NAMALWA (cell line): ENCODE measurements around the gene NXN.

Source experiments
- DNase-seq: peaks from one replicate; pipeline ENCODE4 v3.0.0-alpha.2; 2015; ENCODE audit warnings: low spot score

NXN gene

DNA sequence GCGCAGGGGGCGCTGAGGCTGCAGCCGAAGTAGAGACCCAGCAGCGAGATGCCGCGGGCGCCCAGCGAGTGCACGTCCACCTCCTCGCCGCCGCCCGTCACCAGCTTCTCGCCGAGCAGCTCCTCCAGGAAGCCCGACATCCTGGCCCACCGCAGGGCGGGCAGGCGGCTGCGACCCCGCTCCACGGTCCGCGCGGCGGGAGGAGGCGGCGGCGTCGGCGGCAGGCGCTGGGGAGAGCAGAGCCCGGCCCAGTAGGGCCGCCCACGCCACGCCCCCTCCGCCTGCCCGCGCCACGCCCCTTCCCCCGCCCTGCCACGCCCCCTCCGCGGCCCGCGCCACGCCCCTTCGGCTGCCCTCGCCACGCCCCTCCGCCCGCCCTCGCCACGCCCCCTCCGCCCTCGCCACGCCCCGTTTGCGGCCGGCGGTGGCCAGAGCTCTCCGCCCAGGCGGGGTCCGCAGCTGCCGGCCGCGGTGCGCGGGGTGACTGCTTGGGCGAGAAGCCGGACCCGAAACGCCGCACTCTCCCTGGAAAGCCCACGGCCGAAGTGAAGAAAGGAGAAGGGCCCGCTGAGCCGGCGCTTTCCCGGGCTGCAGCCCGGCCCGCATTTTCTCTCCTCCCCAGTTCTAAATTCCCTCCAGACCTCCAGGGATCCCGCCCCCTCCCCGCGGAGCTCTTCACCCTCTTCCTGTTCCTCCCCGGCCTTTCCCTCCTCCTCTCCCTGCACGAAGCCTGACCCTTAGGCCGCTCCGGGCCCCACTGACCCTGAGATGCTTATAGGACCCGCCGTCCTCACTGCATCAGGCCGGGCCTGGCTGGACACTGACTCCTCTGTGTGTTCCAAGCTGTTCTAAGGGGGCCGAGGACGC, at the start of gene NXN:
Gene NXN (minus strand): TSS at position 238 of the 867 bp plus-strand sequence.
- peak; percentile 49 for DNase-seq

DNA sequence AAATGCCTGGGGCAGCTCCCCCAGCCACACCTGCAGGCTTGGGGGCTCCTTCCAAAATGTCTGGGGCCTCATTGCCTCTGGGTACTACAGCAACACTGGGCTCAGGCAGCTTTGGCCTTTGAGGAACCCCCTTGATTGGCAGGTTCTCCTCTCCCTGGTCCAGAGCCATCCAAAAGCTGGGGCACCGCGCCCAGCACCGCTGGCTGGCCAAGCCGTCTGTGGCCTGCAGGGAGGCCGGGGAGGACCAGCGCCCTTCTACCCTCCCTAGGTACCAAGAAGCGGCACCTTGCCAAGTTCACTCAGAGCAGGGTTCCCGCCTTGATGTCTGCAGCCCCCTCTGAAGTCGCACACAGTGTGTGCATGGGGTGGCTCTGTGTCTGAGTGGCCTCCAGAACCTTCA, 47.5 kb upstream of the NXN start:
- no peak for DNase-seq

DNA sequence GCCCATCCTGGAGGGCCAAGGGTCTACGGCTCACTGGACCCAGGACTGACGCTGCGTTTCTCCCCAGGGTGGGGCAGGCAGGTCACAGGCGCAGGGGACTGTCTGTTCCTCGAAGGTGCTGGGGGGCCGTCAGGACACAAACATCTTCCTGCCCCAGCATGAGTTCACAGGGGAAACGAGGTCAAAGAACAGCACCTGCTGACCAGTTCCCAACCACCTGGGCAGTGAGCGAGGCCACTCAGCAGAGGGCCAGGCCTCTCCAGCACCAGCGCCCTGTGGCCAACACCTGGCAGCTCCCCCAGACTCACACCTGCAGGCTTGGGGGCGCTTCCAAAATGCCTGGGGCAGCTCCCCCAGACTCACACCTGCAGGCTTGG, 47.0 kb upstream of the NXN start:
- DNase-seq = no peak

DNA sequence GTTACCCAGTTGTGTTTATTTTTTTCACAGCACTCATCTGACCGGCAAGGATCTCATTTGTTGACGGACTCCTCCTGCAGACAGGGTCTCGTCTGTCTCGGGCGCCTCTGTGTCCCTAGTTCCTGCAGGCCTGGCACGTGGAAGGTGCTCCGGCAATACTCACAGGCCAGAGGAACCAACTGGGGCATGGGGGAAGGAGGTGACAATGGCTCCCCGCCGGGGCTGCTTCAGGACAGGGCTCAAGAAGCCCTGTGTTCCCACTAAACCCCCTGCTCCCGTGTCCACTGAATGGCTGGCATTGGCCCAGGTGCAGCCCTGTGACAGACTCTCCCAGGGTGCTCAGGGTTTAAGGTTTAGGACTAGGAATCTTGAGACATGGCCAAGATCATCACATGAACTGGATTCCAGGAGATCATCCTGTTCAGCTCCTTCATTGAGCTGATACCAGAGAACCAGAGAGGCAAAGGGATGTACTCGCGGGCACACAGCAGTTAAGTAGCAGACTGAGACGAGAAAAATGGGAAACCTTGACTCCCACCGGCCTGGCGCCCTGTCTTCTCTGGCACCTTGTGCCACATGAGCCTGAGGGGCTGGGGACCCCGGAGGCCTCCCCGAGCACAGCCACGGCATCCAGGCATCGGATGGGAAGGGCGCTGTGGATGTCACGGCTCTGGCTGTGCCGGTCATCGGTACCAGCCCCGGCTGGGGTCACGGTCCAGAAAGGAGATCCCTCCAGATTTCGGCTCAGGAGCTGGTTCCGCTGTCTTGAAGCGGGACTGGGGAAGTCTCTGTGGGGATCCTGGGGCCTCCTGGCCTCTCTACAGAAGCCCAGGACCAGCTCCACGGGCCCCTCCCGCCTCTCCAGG, 46.4 kb upstream of the NXN start:
- DNase-seq = no peak

DNA sequence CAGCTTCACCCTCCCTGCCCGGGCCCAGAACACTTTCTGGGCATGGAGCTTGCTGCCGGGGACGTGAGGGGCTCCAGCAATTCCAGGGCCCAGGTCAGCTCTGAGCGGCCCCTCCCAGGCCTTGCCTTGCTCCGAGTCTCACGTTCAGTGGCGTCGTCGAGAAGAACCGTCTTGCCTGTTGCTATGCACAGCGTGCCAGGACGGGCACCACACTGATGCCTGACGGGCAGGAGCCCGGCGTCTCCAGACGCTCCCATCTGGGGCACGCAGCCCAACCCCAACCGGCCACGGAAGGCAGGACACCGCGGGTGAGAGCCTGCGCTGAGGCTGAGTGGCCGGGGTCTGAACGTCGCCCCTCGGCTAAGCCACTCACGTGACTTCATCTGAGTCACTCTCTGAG, 44.5 kb upstream of the NXN start:
- DNase-seq = no peak

DNA sequence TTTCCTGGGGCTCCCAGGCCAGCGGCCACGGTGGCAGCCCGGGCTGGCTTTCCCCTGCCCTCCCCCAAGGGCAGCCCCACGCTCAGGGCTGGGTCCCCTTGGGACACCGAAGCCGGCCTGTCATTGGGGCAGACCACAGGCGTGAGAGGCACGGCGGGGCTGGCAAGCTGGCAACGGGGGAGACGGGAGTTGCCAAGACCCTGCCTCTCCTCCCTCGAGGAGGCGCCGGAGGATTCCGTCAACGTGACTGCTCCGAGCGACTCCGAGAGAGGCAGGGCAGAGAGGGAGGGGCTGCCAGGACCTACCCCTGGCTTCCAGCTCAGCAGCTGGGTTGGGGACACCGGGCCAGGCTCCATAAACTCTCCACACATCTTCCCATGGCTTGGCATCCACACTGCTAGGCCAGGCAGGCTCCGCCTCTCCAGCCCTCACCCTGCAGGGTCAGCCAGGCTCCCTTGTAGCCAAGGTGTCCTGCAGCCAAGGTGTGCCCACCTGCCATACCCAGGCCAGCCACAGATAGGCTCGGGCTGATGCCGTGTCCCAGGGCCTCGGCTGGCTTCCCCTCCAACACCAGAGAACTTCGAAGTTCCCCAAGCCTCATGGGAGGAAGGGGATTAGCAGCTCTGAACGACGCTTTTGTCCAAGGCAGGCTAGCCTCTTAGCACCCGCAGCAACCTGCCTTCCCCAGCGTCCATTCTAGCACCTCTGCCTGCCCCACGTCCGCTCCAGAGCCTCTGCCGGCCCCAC, 42.9 kb upstream of the NXN start:
- no peak for DNase-seq

DNA sequence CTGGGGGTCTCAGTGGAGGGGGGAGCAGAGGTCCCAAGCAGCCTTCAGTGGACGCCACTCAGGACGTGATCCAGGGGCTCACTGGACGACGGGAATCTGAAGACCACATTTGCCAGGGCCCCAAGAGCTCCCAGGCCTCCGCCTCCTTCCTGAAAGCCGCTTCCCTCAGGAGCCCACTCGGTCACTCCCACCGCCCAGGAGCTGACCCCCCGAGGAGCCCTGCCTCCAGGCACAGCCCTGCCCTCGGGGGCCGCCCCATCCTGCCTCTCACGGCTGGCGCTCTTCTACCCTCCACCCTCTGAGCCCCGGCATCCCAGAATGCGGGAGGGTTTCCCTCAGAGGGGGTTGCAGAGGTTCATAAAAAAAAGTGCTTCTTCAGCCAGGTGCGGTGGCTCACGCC, 41.6 kb upstream of the NXN start:
- DNase-seq = no peak

DNA sequence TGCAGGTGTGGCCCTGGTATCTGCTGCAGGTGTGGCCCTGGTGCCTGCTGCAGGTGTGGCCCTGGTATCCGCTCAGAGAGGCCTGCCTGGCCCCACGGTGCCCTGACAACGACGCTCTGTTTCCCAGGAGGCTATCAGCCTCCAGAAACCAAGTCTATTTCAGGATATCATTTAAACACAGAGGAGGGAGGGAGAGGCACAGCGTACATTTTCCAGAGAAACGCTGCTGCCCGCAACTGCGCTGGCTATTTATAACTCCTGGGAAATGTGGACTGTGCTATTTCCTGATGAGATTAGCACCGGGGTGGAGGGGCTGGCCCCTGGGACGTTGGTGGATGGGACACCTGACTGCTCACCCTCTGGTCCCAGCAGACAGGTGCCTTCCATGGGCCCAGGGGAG, 39.9 kb upstream of the NXN start:
- DNase-seq = no peak

DNA sequence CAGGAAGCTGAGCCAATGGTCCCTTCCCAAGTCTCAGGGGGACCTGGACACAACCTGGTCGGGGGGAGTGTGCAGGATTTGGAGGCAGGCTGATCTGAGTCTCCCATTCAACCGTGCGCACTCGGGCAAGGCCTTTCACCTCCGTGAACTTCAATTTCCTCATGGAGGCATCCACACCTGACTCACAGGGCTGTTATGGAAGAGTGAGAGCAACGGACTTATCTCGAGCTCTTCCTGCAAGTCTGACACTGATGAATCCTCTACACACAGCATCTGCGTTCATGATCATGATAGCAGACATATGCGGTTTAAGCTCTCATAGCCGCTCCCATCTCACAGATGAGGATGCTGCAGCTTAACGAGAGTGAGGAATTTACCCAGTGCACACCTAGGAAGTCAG, 39.0 kb upstream of the NXN start:
- no peak for DNase-seq

DNA sequence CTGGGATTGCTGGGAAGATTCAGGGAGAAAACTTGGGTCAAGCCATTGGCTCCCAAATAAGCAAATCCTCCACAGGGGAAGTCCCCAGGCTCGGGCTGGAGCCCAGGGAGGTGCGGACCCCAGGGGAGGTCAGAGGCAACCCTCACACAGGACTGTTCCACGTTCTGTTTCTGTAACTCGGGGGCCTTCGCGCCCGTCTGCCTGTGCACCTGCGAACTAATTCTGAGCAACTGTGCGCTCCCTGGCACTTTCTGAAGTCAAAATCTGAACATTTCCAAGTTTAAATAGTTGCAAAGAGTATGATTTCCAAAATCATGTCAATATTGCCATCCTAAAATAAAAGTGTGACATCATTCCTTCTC, 34.1 kb upstream of the NXN start:
- no peak for DNase-seq

DNA sequence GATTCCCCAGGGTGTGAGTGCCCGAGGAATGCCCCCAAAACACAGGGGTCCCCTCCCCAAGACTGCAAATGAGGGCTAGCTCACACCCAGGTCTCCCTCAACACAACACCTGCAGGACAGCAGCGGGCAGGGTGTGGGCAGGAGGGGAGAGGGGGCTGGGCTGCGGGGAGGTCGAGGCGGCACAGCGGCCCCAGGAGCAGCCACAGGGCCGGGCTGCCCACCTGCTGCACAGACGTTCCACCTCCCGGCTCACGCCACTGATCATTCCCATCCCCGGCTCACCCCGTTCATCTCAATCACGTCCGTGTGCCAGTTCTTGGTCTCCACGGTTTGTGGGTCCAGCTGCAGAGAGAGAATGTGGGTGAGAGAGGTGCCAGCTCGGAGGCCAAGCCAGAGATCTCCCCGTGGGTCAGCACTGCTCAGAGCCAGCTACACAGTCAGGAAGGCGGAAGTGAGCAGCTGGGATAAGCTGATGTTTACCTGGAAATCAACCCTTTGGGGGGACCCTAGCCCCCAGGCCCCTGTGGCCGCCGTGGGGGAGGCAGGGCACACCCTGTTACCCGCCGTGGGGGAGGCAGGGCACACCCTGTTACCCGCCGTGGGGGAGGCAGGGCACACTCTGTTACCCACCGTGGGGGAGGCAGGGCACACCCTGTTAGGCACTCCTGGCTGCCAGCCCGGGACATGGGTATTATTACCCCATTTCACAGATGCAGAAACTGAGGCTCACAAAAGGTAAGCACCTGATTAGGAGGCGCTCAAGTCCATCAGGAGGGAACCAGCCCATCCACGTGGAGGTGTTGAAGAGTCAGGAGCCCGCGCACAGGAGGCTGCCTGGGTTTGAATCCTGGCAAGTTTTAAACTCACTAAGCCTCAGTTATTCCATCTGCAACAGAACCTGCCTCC, 33.5 kb upstream of the NXN start:
- no peak for DNase-seq

DNA sequence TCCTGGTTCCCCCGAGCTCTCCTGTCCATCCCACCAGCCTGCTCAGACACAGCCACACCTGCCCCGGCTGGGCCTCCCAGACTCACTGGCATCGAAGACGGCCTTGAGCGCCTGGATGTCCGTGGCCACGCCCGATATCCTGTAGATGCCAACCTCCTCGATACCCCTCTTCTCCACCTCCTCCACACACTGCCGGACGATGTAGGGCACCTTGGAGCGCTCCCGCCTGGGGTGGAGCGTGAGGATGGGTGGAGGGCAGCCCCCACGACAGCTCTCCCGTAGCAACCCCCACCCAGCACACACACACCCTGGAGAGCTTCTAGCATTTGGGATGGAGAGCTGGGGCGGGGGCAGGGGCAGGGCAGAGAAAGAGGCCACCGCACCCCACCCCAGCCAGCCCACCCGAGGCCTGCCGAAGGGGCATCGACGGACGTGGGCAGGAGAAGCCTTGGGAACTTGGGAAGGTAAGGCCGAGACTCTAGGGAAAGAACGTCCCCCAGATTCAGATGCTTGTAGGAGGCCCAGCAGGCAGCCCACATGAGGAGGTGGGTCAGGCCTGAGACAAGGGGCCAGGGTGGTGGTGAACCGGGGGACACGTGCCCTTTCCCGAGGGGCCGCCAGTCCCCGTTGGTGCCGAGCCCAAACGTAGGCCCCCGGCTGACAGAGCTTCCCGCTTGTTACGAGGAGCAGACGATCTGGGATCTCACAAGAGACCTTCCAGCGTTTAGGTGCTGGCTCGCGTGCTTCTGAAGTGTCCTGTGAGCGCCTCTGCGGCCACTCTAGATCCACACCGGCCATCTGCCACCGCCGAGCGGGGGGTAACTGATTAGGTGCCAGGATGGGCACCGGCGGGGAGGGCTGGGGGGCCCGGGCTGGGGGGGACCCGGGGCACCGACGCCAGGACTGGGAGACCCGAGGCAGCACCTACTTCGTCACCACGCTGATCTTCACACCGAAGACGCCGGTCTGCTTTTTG, 32.5 kb upstream of the NXN start:
- no peak for DNase-seq

DNA sequence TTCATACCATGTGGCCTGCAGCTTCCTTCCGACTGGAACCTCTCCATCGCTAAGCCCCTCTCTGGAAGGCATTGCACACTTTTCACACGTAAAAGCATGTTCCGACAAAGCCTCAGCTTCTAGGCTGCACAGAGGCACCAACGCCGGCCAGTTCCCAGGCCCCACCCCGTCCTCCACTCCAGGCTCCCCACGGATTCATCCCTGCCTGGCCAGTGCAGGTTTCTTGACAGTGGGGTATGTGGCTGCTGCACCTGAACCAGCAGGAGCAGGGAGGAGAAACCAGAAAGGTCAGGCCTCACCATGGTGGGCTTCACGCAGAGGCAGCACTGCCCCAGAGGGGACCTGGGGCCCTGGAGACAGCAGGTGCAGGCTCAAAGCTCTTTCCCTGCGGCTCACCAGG, 31.6 kb upstream of the NXN start:
- DNase-seq = no peak

DNA sequence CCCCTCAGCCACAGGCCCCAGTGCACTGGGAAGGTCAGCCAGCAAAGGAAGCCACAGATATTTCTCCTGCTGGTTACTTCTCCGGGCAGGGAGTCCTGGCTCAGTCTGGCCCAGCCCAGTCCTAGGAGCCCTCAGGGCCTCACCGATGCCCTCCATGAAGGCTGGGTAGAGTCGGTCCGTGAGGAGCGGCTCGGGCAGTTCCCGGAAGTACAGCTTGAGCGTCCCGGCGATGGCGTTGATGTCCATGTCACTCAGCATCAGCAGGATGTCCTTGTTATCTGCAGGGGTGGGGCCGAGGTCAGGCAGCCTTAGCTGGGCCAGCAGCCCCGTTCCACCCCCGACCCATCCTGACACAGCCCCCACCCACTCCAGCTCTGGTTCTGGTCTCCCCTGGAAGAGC, 31.0 kb upstream of the NXN start:
- no peak for DNase-seq

DNA sequence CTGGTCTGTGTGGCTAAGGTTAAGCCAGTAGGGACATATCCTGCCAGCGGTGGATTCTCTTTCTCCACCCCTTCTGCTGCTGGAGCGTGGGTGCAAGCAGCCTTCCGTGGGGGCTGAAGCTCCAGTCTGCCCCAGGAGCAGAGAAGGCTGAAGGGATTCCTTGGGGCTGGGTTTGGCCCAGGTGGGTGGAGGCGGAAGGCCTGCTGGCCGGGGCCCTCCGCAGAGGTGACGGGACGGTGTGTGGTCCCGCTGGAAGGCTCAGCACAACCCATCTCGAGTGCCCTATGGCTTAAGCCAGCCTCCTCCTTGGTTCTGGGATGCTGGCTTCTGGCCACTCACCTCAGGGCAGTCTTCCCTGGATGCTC, 30.5 kb upstream of the NXN start:
- DNase-seq = no peak

DNA sequence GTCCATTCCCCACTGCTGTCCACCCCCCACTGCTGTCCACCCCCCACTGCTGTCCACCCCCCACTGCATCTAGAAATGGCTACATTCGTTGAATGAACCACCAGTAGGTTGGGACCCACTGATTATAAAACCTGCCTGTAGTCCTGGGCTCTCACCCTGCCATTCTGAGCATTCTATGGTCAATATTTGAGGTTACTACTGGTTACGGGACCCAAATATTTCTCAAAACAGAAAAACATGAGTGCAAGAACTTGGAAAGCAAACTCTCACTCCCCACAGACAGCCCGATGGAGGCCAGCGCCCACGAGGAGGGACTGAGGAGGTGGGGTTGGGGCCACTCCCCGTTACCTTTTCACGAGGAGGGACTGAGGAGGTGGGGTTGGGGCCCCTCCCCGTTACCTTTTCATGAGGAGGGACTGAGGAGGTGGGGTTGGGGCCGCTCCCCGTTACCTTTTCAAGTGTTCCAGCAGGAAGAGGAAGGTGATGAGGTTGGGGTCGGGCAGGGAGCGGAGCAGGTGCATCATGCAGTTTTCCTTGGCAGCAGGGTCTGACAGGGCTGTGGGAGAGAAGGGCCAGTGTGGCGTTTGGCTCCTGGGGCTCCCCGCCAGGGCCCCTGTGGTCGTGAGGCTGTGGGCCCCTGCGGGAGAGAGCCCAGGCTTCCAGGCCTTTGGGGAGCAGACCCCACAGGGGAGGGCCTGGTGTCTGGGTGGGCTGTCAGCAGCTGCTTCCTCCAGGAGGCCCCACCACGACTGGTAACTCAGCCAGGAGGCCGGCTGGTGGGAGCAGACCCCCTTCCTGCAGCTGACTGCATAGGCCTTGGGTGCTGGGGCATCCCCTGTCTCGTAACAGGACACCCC, 29.9 kb upstream of the NXN start:
- DNase-seq = no peak

DNA sequence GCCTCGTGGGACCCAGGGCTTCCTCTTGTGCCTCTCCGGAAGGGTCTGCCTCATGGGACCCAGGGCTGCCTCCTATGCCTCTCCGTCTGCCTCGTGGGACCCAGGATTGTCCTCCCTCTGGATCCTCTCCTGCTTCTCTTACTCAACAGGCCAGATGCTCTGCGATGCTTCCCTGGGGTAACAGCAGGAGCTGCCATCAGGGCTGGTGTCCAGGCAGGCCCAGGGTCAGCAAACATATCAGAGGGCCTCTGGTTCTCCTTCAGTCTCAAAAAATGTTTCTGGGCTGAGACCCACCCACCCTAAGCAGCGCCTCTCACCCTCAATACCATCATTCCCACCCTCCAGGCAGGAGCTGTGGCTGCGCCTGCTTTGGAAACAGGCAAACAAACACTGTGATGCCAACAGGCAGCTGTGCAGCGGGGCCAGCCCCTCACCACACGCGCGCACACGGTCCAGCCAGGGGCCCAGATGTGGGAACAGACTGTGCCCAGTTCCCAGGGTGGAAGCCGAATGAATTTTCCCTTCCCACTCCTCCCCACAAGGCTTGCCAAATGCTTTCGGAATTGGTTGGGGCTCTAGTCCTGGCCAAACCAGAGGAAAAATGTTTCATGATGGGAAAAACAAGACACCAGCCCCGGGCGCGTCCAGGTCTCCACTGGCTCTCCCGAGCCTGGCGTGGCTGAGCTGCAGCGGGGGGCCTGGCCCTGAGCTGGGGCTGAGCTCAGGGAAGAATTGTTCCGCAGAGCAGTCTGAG, 28.6 kb upstream of the NXN start:
- no peak for DNase-seq

DNA sequence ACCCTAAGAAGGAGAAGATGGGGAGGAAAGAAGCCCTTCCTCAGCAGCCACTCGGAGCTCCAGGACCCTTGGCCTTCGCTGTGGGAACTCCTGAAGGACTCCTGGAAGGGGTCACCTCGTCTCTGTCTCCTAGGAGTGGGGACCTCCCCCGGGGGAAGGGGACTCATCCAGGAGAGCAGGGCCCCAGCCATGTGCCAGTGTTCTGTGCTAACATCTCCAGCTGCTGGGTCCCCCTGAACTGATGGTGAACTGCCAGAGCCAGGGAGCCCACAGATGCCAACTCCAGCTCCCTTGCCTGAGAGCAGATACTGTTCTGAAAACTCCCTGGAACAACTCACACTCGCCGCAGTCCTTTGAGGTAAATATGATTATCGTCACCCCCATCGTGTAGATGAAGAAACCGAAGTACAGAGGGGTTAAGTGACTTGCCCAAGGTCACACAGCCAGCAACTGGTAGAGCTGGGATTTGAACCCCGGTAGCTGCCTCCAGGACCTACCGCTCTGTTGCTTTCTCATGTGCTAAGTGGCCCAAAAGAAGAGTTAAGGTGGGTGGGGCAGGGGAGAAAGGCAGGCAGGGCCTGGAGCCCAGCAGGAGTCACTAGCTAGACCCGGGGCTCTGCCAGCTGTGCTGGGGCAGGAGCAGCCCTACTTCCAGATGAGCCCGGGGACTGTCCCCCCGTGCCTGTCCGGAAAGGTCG, 27.9 kb upstream of the NXN start:
- DNase-seq = no peak
